ENCODE measurements around the gene DGKQ.

DNA sequence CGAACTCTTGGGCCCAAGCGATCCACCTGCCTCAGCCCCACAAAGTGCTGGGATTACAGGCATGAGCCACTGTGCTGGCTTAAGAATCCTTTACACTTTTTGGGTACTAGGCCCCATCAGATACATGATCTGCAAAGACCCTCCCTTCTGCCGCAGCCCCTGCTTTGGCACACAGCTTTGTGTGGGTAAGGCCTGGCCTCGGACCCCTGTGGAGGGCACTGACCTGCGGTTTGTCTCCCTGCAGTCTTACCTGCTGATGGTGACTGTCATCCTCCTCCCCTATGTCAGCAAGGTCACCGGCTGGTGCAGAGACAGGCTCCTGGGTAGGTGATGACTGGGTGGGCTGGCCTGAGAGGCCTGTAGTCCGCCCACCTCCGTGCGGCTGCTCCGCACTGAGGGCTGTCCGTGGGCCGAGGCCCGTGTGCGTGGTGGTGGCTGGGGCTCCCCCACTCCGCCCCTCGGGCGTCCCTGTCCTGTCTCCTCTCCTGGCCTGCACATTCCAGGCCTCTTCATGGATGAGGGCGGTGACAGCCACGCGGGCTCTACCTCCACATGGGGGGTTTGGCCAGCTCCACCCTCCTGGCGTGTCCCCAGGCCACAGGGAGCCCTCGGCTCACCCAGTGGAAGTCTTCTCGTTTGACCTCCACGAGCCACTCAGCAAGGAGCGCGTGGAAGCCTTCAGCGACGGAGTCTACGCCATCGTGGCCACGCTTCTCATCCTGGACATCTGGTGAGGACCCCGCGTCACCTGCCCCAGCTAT, 18.0 kb downstream of the DGKQ start:
- TF ChIP-seq, protein P1, sequence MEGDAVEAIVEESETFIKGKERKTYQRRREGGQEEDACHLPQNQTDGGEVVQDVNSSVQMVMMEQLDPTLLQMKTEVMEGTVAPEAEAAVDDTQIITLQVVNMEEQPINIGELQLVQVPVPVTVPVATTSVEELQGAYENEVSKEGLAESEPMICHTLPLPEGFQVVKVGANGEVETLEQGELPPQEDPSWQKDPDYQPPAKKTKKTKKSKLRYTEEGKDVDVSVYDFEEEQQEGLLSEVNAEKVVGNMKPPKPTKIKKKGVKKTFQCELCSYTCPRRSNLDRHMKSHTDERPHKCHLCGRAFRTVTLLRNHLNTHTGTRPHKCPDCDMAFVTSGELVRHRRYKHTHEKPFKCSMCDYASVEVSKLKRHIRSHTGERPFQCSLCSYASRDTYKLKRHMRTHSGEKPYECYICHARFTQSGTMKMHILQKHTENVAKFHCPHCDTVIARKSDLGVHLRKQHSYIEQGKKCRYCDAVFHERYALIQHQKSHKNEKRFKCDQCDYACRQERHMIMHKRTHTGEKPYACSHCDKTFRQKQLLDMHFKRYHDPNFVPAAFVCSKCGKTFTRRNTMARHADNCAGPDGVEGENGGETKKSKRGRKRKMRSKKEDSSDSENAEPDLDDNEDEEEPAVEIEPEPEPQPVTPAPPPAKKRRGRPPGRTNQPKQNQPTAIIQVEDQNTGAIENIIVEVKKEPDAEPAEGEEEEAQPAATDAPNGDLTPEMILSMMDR (conservative IDR thresholded peaks at IDR 0.05) = no peak
- TF ChIP-seq EZH2 (IDR thresholded peaks at IDR 0.05; ENCODE audit: low read depth) = no peak

Data from PC-9 (cell line).